ENCODE measurements around the gene ZNF417.

Gene ZNF417

DNA sequence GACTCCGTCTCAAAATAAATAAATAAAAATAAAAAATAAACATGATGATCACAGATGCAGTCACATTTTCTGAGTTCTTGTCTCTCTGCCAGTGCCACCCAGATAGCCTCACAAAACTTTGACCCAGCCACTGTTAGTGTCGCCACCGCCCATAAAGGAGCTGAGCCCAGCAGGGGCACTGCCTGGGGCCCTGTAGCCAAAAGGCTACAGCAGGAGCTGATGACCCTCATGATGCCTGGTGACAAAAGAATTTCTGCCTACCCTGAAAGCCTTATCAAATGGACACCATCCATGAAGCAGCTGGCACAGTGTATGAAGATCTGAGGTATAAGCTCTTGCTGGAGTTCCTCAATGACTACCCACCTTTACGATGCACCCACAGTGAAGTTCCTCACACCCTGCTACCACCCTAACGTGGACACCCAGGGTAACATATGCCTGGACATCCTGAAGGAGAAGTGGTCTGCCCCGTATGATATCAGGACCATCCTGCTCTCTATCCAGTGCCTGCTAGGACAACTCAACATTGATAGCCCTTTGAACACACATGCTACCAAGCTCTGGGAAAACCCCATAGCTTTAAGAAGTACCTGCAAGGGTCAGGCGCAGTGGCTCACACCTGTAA, 48.4 kb downstream of the ZNF417 start:
- Histone ChIP-seq H3K36me3 (ENCODE audit: insufficient read depth, low read length) (peaks cover 36% of the 10 kb centered on the region), H3K9ac (ENCODE audit: low read depth, low read length) (no peak overlapping the region), H3K4me1 (ENCODE audit: insufficient read depth, low read length) (no peaks in the 10 kb centered on the region), H3K9me3 (ENCODE audit: control insufficient read depth, insufficient read depth, low read length) (peaks cover 24% of the 10 kb centered on the region)
